Colonic mucosa (tissue), 4 donors: ENCODE data around the gene ADGRB3. TPM values are rescaled to one million over a fixed set of nuclear protein-coding genes. Genes with fewer than 3 reads are reported as not detected.

Experiments used
- DNase-seq: peaks from one replicate; pipeline ENCODE4 v3.0.0-alpha.2; 2020
- H3K27ac ChIP-seq: fragments of 200-600 bp; one replicate; pipeline ENCODE4 v1.8.0; 2021
- H3K27me3 ChIP-seq: fragments of 200-600 bp; one replicate; pipeline ENCODE4 v1.8.0; 2021
- H3K36me3 ChIP-seq: fragments of 200-600 bp; one replicate; pipeline ENCODE4 v1.8.0; 2021
- H3K4me1 ChIP-seq: fragments of 200-600 bp; one replicate; pipeline ENCODE4 v1.8.0; 2021; ENCODE audit warnings: mild to moderate bottlenecking
- H3K4me3 ChIP-seq: fragments of 200-600 bp; one replicate; pipeline ENCODE4 v1.8.0; 2021
- H3K9ac ChIP-seq, 2 donors: one replicate each; pipeline ENCODE4 v1.7.0; 2013; ENCODE audit warnings: control low read depth in 2 of 2, low read depth in 2 of 2, low read length in 2 of 2
- H3K9me3 ChIP-seq: fragments of 200-600 bp; one replicate; pipeline ENCODE4 v1.8.0; 2021
- CTCF ChIP-seq: fragments of 200-600 bp; IDR thresholded peaks from one replicate; pipeline ENCODE4 v1.8.0; 2022; ENCODE audit warnings: antibody characterized with exemption, mild to moderate bottlenecking
- intact Hi-C: fragments of 100-400 bp; cut with DNase I; formaldehyde crosslinking; loops from one replicate; pipeline ENCODE4 v1.14.1; 2022
- total RNA-seq, 2 donors: library from RNA; stranded (reverse); fragmentation: NEBNext Ultra II Directional in 1 of 2; extraction: Animal tissue kit (Norgen Biotek cat#: 25700) in 1 of 2; gene quantifications; one replicate each; pipeline ENCODE4 v1.2.1, GENCODE V29; 2021
- donor health status: healthy.
- donor health status: DM: no; HTN: no; CAD: no.
- donor health status: DM: no; HTN: no; CAD: no.

Gene ADGRB3
- total RNA-seq, 2 donors from 2014 or later, result 0.42 to 0.98 TPM

- intact Hi-C loops, result no loop called here
- no peak overlapping the region for H3K9ac ChIP-seq
- TF ChIP-seq CTCF, result no peak
Observed at GRCh38 chr6:69098910-69099309, 463.8 kb downstream of the ADGRB3 start.

GRCh38 chr6:69100772-69101171 lies 465.7 kb downstream of the ADGRB3 start:
- Histone ChIP-seq H3K9me3 (no peaks in the 10 kb centered on the region), H3K4me3 (no peak overlapping the region), H3K27me3 (no peaks in the 10 kb centered on the region), H3K36me3 (no peaks in the 10 kb centered on the region), H3K9ac (no peak overlapping the region), H3K27ac (no peak overlapping the region), H3K4me1 (no peaks in the 10 kb centered on the region)
- intact Hi-C loops, result no loop called here
- no peak for DNase-seq
- no peak for TF ChIP-seq CTCF

More at GRCh38 chr6:69098910-69099309, 463.8 kb downstream of the ADGRB3 start:
- Histone ChIP-seq H3K4me3 (no peak overlapping the region), H3K27ac (no peak overlapping the region), H3K4me1 (no peaks in the 10 kb centered on the region), H3K27me3 (no peaks in the 10 kb centered on the region), H3K9me3 (no peaks in the 10 kb centered on the region), H3K36me3 (no peaks in the 10 kb centered on the region)
- DNase-seq, result no peak

GRCh38 chr6:69102416-69102815 lies 467.3 kb downstream of the ADGRB3 start:
- intact Hi-C loops, result no loop called here
- Histone ChIP-seq H3K36me3 (no peaks in the 10 kb centered on the region), H3K4me1 (no peaks in the 10 kb centered on the region), H3K4me3 (no peak overlapping the region), H3K9ac (no peak overlapping the region), H3K9me3 (no peaks in the 10 kb centered on the region), H3K27me3 (no peaks in the 10 kb centered on the region), H3K27ac (no peak overlapping the region)
- DNase-seq, result no peak
- no peak for TF ChIP-seq CTCF

GRCh38 chr6:69105288-69105687 lies 470.2 kb downstream of the ADGRB3 start:
- DNase-seq, result no peak
- Histone ChIP-seq H3K9ac (no peak overlapping the region), H3K4me1 (no peaks in the 10 kb centered on the region), H3K27me3 (no peaks in the 10 kb centered on the region), H3K9me3 (no peaks in the 10 kb centered on the region), H3K36me3 (no peaks in the 10 kb centered on the region), H3K4me3 (no peak overlapping the region), H3K27ac (no peak overlapping the region)
- intact Hi-C loops, result no loop called here
- TF ChIP-seq CTCF, result no peak

- H3K27me3 ChIP-seq, result no peaks in the 10 kb centered on the region
- no peak for TF ChIP-seq CTCF
- H3K27ac ChIP-seq, result no peak overlapping the region
- intact Hi-C loops, result no loop called here
- no peaks in the 10 kb centered on the region for H3K9me3 ChIP-seq
- no peak overlapping the region for H3K4me3 ChIP-seq
- H3K36me3 ChIP-seq, result no peaks in the 10 kb centered on the region
- H3K4me1 ChIP-seq, result no peaks in the 10 kb centered on the region
- no peak for DNase-seq
- H3K9ac ChIP-seq, result no peak overlapping the region
Observed at GRCh38 chr6:69106511-69106910, 471.4 kb downstream of the ADGRB3 start.

- Histone ChIP-seq H3K4me1 (no peaks in the 10 kb centered on the region), H3K9ac (no peak overlapping the region), H3K9me3 (no peaks in the 10 kb centered on the region), H3K4me3 (no peak overlapping the region), H3K27ac (no peak overlapping the region), H3K36me3 (no peaks in the 10 kb centered on the region), H3K27me3 (no peaks in the 10 kb centered on the region)
- no peak for TF ChIP-seq CTCF
- intact Hi-C loops, result no loop called here
- DNase-seq, result no peak
Observed at GRCh38 chr6:69111301-69111700, 476.2 kb downstream of the ADGRB3 start.
